NCI-H2196 (cell line): ENCODE results near the gene SPINK14.

Experiments
- DNase-seq: peaks from one replicate; lab custom pipeline; 2025; ENCODE audit not compliant: unreplicated experiment; lab: John Stamatoyannopoulos, UW

The SPINK14 gene

DNA sequence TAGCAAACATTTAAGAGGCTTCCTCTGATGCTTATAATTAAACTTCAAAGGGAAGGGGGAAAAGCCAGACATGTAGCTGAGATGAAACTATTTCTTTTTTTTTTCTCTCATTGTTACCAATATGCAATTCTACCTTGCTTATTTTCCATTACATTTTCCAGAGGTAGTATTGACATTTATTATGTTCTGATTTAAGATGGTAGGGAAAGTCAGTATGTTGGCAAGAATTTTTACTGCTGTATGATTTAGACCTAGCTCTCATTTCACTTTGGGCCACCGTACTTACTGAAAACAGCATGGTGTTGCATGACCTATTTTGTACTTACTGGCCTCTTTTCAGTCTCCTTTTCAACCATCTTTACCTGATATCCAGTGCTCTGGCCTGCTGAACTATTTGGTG is 24.9 kb downstream of the SPINK14 start:
- no peak for DNase-seq

GRCh38 chr5:148201151-148201550 is 32.8 kb downstream of the SPINK14 start:
- no peak for DNase-seq

- DNase-seq: no peak
These were observed 34.3 kb downstream of the SPINK14 start, which contains the start of gene SPINK6 for GRCh38 chr5:148202531-148203203. TSS of gene SPINK6 (plus strand) at chr5:148203042. CDS start at chr5:148203097, 55 bp downstream.

DNA sequence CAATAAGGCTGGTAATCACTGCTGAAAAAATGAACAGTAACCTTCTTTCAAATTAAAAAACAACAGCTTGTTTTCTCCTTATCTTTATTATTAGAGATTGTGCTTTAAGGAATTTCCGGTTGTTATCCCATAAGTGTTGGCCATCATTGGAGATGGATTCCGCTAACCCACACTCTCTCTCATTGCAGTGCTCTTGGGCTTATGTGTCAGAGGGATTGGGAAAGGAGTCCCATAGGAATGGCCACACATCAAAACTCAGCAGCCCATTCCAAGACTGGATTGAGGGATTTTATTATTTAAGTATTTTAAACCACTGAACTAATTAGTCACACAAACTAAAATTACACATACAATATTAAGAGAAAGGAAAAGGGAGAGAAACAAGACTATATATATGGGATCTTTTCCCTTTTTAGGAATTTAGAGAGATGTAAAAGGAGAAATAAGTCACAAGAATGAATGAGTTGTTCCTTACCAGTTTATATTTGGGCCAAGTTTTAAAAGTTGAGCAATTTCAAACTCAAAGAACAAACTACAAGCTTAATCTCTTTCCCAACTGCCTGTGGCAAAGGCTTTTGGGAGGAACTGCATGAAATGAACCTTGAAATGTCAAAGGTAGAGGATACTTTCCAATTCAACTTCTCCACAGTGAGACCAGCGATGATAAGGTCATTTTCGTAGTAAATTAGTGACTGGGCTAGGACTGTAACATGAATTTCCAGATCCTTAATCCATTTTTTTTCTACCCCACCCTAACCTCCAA is 36.9 kb downstream of the SPINK14 start:
- no peak for DNase-seq

DNA sequence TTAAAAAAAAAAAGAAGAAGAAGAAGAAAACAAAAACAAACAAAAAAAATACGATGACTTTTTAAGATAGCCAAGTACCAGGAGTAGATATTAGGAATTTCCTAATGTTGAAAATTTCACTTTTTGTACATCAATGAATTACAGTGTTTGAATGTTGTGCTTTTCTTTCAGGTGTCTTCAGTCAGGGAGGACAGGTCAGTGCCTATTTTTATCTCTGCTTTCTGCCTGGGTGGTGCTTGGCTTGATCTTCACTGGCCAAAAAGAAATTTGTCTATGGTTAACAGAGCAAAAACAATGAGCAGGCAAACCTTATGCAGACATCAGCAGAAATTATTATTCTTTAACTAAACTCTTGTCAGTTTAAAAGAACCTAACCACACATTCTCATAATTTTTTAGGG is 37.5 kb downstream of the SPINK14 start:
- no peak for DNase-seq

- DNase-seq: no peak
These were observed 38.3 kb downstream of the SPINK14 start for GRCh38 chr5:148206620-148207019.

- DNase-seq: no peak
These were observed 39.9 kb downstream of the SPINK14 start for GRCh38 chr5:148208226-148208625.

DNA sequence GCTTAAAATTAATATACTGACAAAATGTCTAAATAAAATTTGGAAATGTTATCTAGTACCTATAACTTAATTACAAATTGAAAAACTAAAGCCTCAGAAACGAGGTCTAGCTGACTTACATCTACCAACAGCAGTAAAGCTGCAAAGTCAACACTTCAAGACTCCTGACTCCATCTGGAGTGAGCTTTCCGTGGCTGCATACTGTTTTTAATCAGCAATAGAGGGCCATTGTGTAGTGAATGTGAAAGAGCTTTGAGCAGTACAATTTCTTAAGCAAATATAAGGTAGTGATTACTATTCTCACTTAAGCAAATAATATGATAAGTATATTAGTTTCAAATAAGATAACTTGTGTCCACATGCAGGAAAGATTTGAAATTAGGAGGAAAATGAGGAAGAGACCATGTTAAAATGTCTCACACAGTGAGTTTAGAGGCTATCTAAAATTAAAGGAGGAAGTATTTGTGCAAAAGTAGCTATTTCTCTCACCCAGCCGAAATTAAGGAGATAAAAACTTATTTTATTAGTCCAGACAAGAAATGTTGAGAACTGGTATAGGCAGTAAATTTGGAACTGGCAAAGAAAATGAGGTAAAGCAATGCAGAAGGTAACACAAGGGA is 40.9 kb downstream of the SPINK14 start:
- no peak for DNase-seq

DNA sequence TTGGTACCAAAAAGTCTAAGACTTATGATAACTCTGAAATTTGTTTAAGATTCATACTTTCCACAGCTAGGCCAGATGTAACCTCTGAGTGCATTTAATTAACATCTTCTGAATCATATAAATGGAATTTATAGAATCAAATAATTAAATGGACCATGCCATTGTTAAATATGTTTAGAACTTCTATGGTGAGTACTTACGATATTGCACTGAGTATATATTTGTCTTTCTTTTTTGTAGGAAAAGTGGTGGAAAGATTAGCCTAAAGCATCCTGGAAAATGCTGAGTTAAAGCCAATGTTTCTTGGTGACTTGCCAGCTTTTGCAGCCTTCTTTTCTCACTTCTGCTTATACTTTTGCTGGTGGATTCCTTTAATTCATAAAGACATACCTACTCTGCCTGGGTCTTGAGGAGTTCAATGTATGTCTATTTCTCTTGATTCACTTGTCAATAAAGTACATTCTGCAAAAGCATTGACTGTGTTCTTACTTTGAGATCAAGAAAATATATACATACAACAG is 46.4 kb downstream of the SPINK14 start:
- DNase-seq: no peak

DNA sequence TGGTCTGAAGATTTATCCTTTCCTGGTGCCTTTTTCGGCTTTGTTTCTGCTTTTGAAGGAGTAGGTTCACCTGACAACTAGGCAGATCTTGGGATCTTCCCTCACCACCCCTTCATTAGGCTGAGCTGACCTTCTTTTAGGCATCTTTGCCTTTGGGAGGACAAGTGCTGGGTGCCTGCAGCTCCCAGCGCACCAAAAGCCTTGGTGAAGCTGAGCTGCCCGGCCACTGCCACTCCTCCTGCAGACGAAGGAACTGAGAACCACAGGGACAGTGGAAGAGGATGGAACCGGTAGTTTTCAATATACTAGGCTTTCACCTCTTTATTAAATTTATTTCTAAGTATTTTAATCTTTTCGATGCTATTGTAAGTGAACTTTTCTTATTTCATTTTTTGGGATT is 53.2 kb downstream of the SPINK14 start:
- DNase-seq: no peak

GRCh38 chr5:148224117-148224742 is 55.9 kb downstream of the SPINK14 start:
- DNase-seq: no peak
